IPS-15b (cell line): ENCODE data around the gene PLD6.
A peak's percentile ranks its signal among the peaks of the same experiment; 100 is the strongest.
"Not testable (repeated sequence)": the region's sequence is repeated elsewhere in the genome, so short reads cannot be mapped to it uniquely, and the experiment has no call there.

ENCODE experiments used
- H3K27me3 ChIP-seq: one replicate; pipeline ENCODE4 v1.6.1; 2013; ENCODE audit warnings: low read length; ENCODE audit not compliant: control insufficient read depth, insufficient read depth
- H3K36me3 ChIP-seq: one replicate; pipeline ENCODE4 v1.6.1; 2013; ENCODE audit warnings: low read length; ENCODE audit not compliant: control insufficient read depth, insufficient read depth
- H3K4me1 ChIP-seq: one replicate; pipeline ENCODE4 v1.6.1; 2013; ENCODE audit warnings: mild to moderate bottlenecking, low read length; ENCODE audit not compliant: control insufficient read depth, insufficient read depth
- H3K4me3 ChIP-seq: one replicate; pipeline ENCODE4 v1.5.1; 2013; ENCODE audit warnings: low read depth, low read length
- H3K9ac ChIP-seq: one replicate; pipeline ENCODE4 v1.6.1; 2013; ENCODE audit warnings: low read depth, mild to moderate bottlenecking, low read length
- H3K9me3 ChIP-seq: one replicate; pipeline ENCODE4 v1.6.1; 2013; ENCODE audit warnings: mild to moderate bottlenecking, low read length; ENCODE audit not compliant: control insufficient read depth, insufficient read depth

Gene PLD6, protein sequence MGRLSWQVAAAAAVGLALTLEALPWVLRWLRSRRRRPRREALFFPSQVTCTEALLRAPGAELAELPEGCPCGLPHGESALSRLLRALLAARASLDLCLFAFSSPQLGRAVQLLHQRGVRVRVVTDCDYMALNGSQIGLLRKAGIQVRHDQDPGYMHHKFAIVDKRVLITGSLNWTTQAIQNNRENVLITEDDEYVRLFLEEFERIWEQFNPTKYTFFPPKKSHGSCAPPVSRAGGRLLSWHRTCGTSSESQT

DNA sequence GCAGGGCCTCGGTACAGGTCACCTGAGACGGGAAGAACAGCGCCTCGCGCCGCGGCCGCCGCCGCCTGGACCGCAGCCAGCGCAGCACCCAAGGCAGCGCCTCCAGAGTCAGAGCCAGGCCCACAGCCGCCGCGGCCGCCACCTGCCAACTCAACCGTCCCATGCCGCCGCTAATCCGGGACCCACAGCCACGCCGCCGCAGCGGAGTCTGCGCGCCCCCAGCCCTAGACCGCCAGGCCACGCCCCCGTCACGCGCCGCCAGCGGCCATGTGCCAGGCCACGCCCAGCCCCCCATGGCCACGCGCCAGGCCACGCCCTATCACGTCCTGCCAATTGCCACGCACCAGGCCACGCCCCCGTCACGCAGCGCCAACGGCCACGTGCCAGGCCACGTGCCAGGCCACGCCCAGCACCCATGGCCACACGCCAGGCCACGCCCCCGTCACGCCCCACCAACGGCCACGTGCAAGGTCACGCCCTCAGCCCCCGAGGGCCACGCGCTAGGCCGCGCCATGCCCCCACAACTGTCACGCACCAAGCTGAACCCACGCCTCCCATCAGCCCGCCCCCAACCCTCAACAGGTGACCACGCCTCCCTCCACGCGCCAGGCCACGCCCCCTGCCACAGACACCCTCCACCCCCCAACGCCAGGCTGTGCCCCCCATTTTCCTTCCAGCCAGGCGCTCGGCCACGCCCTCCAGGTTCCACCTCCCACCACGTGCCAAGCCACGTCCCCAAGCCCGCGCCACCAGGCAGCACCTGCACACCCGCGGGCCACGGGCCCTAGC lies at the start of gene PLD6:
Gene PLD6 (minus strand): TSS at position 210 of the 789 bp plus-strand sequence. CDS start 47 bp downstream, at position 163.
- Histone ChIP-seq H3K36me3 (no peaks in the 10 kb centered on the region), H3K27me3 (no peaks in the 10 kb centered on the region), H3K4me1 (no peaks in the 10 kb centered on the region), H3K9me3 (no peaks in the 10 kb centered on the region), H3K4me3 (no peak within 1 kb of the TSS), H3K9ac (no peak within 1 kb of the TSS)

DNA sequence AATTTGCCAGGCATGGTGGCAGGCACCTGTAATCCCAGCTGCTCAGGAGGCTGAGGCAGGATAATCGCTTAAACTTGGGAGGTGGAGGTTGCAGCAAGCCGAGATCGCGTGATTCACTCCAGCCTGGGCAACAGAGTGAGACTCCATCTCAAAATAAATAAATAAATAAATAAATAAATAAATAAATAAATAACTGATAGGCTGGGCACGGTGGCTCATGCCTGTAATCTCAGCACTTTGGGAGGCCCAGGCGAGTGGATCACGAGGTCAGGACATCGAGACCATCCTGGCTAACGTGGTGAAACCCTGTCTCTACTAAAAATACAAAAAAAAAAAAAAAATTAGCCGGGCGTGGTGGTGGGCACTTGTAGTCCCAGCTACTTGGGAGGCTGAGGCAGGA lies 49.6 kb upstream of the PLD6 start:
- not testable (repeated sequence) for H3K9ac ChIP-seq, H3K4me1 ChIP-seq, H3K27me3 ChIP-seq, H3K9me3 ChIP-seq, H3K4me3 ChIP-seq
- peaks cover 27% of the 10 kb centered on the region for H3K36me3 ChIP-seq

DNA sequence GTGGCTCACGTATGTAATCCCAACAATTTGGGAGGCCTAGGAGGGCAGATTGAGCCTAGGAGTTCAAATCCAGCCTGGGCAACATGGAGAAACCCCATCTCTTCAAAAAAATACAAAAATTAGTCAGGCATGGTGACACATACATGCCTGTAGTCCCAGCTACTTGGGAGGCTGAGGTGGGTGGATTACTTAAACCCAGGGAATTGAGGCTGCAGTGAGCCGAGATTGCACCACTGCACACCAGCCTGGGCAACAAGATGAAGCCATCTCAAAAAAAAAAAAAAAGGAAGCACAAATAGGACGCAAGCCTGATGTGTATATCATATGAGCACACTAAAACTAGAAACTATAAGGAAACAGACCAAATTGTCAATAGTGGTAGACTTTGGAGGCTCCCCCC lies 47.9 kb upstream of the PLD6 start:
- H3K9me3 ChIP-seq = no peaks in the 10 kb centered on the region
- H3K4me3 ChIP-seq = no peak overlapping the region
- H3K27me3 ChIP-seq = no peaks in the 10 kb centered on the region
- H3K4me1 ChIP-seq = no peaks in the 10 kb centered on the region
- no peak overlapping the region for H3K9ac ChIP-seq
- peaks cover 17% of the 10 kb centered on the region for H3K36me3 ChIP-seq

DNA sequence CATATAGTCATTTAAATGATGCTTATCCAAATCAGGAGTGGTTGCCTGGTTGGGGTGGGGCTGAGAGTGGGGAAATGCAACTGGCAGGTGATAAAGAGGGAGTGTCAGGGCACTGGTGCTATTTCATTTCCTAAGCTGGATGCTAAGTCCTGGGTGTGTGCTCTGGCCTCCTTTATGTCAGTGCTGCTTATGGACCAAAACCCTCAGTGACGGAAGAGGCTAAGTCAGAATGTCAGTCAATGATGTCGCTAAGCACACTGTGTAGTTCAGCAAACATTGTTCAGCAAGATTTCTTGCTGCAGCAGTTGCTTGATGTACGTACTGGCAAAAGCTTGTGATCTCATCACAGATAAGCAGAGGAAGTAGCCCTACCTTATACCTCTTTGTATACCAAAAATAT lies 47.3 kb upstream of the PLD6 start:
- Histone ChIP-seq H3K27me3 (no peaks in the 10 kb centered on the region), H3K4me3 (no peak overlapping the region), H3K4me1 (no peaks in the 10 kb centered on the region), H3K36me3 (peaks cover 16% of the 10 kb centered on the region), H3K9me3 (no peaks in the 10 kb centered on the region), H3K9ac (no peak overlapping the region)

DNA sequence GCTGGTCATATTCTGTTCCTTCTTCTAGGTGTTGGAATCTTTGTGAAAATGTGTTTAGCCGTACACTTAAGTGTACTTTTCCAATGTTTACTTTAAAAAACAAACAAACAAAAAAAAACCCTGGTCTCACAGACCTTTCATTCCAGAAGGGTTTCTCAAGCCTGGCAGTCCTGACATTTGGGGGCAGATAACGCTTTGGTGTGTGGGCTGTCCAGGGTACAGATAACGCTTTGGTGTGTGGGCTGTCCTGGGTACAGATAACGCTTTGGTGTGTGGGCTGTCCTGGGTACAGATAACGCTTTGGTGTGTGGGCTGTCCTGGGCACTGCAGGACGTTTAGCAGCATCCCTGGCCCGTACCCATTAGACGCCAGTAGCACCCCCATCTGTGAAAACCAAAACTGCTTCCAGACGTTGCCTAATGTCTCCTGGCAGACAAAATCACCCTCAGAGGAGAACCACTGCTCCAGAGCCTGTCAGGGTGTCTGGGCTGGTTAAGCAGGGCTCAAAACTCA lies 46.1 kb upstream of the PLD6 start:
- Histone ChIP-seq H3K36me3 (peaks cover 17% of the 10 kb centered on the region), H3K27me3 (no peaks in the 10 kb centered on the region), H3K9ac (no peak overlapping the region), H3K4me1 (no peaks in the 10 kb centered on the region), H3K4me3 (no peak overlapping the region), H3K9me3 (no peaks in the 10 kb centered on the region)

DNA sequence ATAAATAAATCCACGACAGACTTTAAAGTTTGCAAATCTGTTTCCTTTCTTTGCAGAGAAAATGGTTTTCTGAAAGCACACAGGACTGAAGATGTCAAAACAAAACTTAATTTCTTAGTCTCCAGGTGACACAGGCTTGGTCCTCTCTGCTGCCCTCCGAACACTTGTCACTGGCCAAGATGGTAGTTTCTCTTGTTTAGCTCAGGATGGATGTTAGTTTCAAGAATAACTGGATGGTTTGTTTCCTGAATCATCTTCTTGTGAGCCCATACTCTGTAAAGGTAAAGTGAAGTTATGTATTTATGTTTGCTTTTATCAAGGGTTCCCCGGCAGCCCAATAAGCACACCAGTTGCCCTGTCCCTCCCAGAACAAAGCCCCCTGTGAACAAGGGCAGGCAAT lies 40.7 kb upstream of the PLD6 start:
- Histone ChIP-seq H3K9me3 (no peaks in the 10 kb centered on the region), H3K4me3 (no peak overlapping the region), H3K27me3 (no peaks in the 10 kb centered on the region), H3K36me3 (peaks cover 20% of the 10 kb centered on the region), H3K9ac (no peak overlapping the region), H3K4me1 (no peaks in the 10 kb centered on the region)

DNA sequence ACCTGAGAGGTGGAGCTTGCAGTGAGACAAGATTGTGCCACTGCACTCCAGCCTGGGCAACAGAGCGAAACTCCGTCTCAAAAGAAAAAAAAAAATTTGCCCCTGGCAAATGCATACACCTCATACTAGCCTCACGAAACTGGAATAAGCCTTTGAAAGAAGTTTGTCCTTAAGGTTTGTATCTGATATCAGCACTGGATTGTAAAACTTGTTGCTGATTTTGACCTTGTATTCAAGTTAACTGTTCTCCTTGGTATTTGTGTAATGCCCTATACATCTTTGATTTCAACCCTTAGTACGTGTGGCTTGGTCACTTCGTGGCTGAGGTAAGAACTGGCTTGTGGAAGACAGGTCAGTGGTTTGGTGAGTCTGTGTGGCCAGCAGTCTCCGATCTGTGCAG lies 37.0 kb upstream of the PLD6 start:
- H3K4me1 ChIP-seq = no peaks in the 10 kb centered on the region
- H3K9me3 ChIP-seq = no peaks in the 10 kb centered on the region
- H3K27me3 ChIP-seq = no peaks in the 10 kb centered on the region
- peaks cover 13% of the 10 kb centered on the region for H3K36me3 ChIP-seq
- no peak overlapping the region for H3K9ac ChIP-seq
- no peak overlapping the region for H3K4me3 ChIP-seq

DNA sequence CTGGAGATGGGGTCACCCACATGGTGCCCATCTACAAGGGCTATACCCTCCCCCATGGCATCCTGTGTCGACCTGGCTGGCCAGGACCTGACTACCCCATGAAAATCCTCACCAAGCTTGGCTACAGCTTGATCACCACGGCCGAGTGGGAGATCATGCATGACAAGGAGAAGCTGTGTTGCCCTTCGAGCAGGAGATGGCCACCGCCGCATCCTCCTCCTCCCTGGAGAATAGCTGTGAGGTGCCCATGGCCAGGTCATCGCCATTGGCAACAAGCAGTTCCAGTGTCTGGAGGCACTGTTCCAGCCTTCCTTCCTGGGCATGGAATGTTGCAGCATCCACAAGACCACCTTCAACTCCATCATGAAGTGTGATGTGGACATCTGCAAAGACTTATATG lies 36.1 kb upstream of the PLD6 start:
- Histone ChIP-seq H3K9me3 (no peaks in the 10 kb centered on the region), H3K4me3 (no peak overlapping the region), H3K27me3 (no peaks in the 10 kb centered on the region), H3K4me1 (no peaks in the 10 kb centered on the region), H3K36me3 (peaks cover 8% of the 10 kb centered on the region), H3K9ac (no peak overlapping the region)

DNA sequence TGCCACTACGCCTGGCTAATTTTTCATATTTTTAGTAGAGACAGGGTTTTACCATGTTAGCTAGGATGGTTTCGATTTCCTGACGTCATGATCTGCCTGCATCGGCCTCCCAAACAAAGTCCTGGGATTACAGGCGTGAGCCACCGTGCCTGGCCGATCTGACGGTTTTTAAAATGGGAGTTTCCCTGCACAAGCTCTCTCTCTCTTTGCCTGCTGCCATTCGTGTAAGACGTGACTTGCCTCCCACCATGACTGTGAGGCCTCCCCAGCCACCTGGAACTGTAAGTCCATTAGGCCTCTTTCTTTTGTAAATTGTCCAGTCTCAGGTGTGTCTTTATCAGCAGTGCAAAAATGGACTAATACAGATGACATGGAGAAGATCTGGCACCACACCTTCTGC lies 35.5 kb upstream of the PLD6 start:
- no peak overlapping the region for H3K4me3 ChIP-seq

DNA sequence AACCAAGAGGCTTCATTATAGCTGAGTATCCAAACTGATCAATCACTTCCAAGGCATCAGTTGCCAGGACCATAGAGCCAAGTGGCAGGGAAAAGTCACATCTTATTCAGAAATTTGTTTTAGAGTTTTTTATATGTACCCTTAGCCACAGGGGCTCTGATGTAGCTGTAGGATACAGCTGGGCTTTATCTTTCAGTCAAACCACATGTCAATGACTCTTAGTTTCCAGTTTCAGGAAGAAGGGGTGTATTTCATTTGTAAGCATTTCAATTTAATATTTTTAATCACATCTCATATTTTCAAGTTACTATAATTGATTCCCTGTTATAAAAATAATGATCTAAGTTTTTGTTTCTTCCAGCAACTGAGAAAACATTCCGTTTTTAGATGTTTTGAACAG lies 33.7 kb upstream of the PLD6 start:
- no peaks in the 10 kb centered on the region for H3K27me3 ChIP-seq
- peaks cover 3% of the 10 kb centered on the region for H3K36me3 ChIP-seq
- no peaks in the 10 kb centered on the region for H3K9me3 ChIP-seq
- H3K9ac ChIP-seq = no peak overlapping the region
- H3K4me3 ChIP-seq = no peak overlapping the region
- H3K4me1 ChIP-seq = no peaks in the 10 kb centered on the region

More for the DNA sequence above, 35.5 kb upstream of the PLD6 start:
- no peak overlapping the region for H3K9ac ChIP-seq
- peaks cover 3% of the 10 kb centered on the region for H3K36me3 ChIP-seq
- no peaks in the 10 kb centered on the region for H3K27me3 ChIP-seq
- H3K9me3 ChIP-seq = no peaks in the 10 kb centered on the region
- no peaks in the 10 kb centered on the region for H3K4me1 ChIP-seq

DNA sequence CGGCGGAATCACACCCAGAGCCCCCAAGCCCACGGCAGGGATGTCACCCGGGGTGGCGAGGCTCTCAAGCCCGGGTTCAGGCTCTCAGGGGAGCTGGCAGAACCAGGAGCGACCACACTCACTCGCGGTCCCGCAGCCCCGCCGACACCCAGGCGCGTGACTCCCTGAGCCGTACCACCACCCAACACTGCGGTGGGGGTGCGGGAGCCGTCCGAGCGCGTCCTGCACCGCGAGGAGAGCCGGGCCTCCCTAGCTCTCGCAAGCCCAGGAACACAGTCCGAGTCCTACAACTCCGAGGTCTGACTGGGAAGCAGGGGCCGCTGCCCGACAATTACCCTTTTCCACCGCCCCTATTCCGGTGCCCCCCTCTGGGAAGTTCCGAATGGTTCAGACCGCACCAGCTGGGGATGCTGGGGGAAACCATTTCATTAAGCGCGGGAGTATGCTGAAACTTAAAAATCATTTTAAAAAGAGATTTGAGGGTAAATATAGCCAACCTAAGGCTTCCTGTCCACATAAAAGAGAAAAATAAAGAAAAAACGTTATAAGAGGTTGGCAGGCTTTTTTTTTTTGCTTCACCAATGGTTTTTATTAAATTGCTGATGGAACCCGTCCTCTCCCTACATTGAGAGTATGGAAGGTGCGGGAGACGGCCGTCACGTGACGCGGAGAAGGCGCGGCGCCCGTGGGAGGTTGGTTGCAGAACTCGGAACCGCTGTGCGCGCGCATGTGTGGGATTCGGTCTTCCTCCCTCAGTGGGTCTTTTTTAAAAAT lies 31.1 kb upstream of the PLD6 start, which contains the start of gene FLCN:
Gene FLCN (minus strand): TSS at position 143 of the 774 bp plus-strand sequence. CDS start 9,031 bp downstream, outside the sequence.
- Histone ChIP-seq H3K27me3 (no peaks in the 10 kb centered on the region), H3K9ac (peak within 1 kb of the TSS; percentile 100), H3K4me3 (peak within 1 kb of the TSS; percentile 97), H3K4me1 (no peaks in the 10 kb centered on the region), H3K36me3 (no peaks in the 10 kb centered on the region), H3K9me3 (no peaks in the 10 kb centered on the region)
